NCI-H146 treated with DMSO at 0.1 percent for 48 hours (cell line): ENCODE results near the gene EXOC6.
"Not testable (repeated sequence)": the region's sequence is repeated elsewhere in the genome, so short reads cannot be mapped to it uniquely, and the experiment has no call there.

Source experiments
- DNase-seq: peaks from one replicate; lab custom pipeline; 2025; ENCODE audit not compliant: unreplicated experiment; lab: John Stamatoyannopoulos, UW

EXOC6 gene

GRCh38 chr10:92931597-92931996 lies 83.3 kb downstream of the EXOC6 start:
- no peak for DNase-seq

- DNase-seq: no peak
These were observed 89.6 kb downstream of the EXOC6 start for GRCh38 chr10:92937876-92938275.

GRCh38 chr10:92938841-92939240 lies 90.5 kb downstream of the EXOC6 start:
- no peak for DNase-seq

- DNase-seq: no peak
These were observed 93.9 kb downstream of the EXOC6 start for GRCh38 chr10:92942226-92942625.

GRCh38 chr10:92946491-92946890 lies 98.2 kb downstream of the EXOC6 start:
- DNase-seq: no peak

- not testable (repeated sequence) for DNase-seq
These were observed 104.3 kb downstream of the EXOC6 start for GRCh38 chr10:92952573-92952972.

GRCh38 chr10:92957223-92958010 lies 109.1 kb downstream of the EXOC6 start:
- no peak for DNase-seq

- no peak for DNase-seq
These were observed 113.3 kb downstream of the EXOC6 start for GRCh38 chr10:92961638-92962037.

- DNase-seq: no peak
These were observed 117.0 kb downstream of the EXOC6 start for GRCh38 chr10:92965314-92965713.

GRCh38 chr10:92967641-92968040 lies 119.3 kb downstream of the EXOC6 start:
- no peak for DNase-seq

- DNase-seq: no peak
These were observed 120.8 kb downstream of the EXOC6 start for GRCh38 chr10:92969151-92969550.

- no peak for DNase-seq
These were observed 122.2 kb downstream of the EXOC6 start for GRCh38 chr10:92970301-92971070.

GRCh38 chr10:92972066-92972870 lies 123.9 kb downstream of the EXOC6 start:
- DNase-seq: no peak

- DNase-seq: no peak
These were observed 124.6 kb downstream of the EXOC6 start for GRCh38 chr10:92972886-92973285.

GRCh38 chr10:92976278-92976677 lies 128.0 kb downstream of the EXOC6 start:
- not testable (repeated sequence) for DNase-seq

GRCh38 chr10:92989250-92989649 lies 140.9 kb downstream of the EXOC6 start:
- no peak for DNase-seq

- DNase-seq: no peak
These were observed 142.3 kb downstream of the EXOC6 start for GRCh38 chr10:92990615-92991014.

GRCh38 chr10:92991513-92991912 lies 143.2 kb downstream of the EXOC6 start:
- no peak for DNase-seq

- no peak for DNase-seq
These were observed 145.5 kb downstream of the EXOC6 start for GRCh38 chr10:92993699-92994272.

GRCh38 chr10:92995509-92995908 lies 147.2 kb downstream of the EXOC6 start:
- no peak for DNase-seq

GRCh38 chr10:92997620-92998019 lies 149.3 kb downstream of the EXOC6 start:
- no peak for DNase-seq
